PC-3 (cell line): Measurements from ENCODE around the gene DPM2. TPM values are rescaled to one million over a fixed set of nuclear protein-coding genes. Genes with fewer than 3 reads are reported as not detected.

Source experiments
- ATAC-seq: fragments of 200-7000 bp; cut with Tn5 transposase; 2 replicates; pipeline ENCODE4 v1.9.1; 2020; ENCODE audit warnings: mild to moderate bottlenecking, moderate library complexity
- BruUV-seq: library from RNA; stranded (reverse); fragments of 400-500 nt; replicated peaks from 2 replicates; lab custom pipeline; 2021; lab: Mats Ljungman, UMichigan
- CTCF ChIA-PET: fragments of 300-600 bp; sonication (Branson Sonifier 250); formaldehyde crosslinking; loops from one replicate; lab custom pipeline; 2022; ENCODE audit warnings: antibody characterized with exemption; lab: Charles Lee
- POLR2A ChIA-PET: fragments of 300-600 bp; sonication (Branson Sonifier 250); formaldehyde crosslinking; loops from one replicate; lab custom pipeline; 2022; ENCODE audit warnings: antibody characterized with exemption; ENCODE audit not compliant: unreplicated experiment; lab: Charles Lee
- DNase-seq: peaks from one replicate; pipeline ENCODE4 v3.0.0-alpha.2; 2015
- H2AFZ ChIP-seq: fragments of 300-600 bp; sonication (generic); 2 replicates; pipeline ENCODE4 v1.6.0; 2016; ENCODE audit warnings: antibody characterized with exemption, low read length
- H3F3A ChIP-seq: fragments of 300-600 bp; sonication (generic); one replicate; pipeline ENCODE4 v1.6.0; 2017; ENCODE audit warnings: antibody characterized with exemption, low read length, control low read depth, mild to moderate bottlenecking; ENCODE audit not compliant: unreplicated experiment
- H3K27ac ChIP-seq: fragments of 300-600 bp; sonication (generic); 2 replicates; pipeline ENCODE4 v1.5.1; 2016; ENCODE audit warnings: mild to moderate bottlenecking, low read length
- H3K27me3 ChIP-seq: fragments of 300-600 bp; sonication (generic); 2 replicates; pipeline ENCODE4 v1.6.1; 2016; ENCODE audit warnings: low read length, mixed read lengths
- H3K36me3 ChIP-seq: fragments of 300-600 bp; sonication (generic); 2 replicates; pipeline ENCODE4 v1.6.1; 2016; ENCODE audit warnings: low read depth, mixed run types, low read length, mixed read lengths
- H3K4me1 ChIP-seq: fragments of 300-600 bp; sonication (generic); 2 replicates; pipeline ENCODE4 v1.5.1; 2016; ENCODE audit warnings: low read length; ENCODE audit not compliant: insufficient read depth
- H3K4me2 ChIP-seq: fragments of 300-600 bp; sonication (generic); 2 replicates; pipeline ENCODE4 v1.6.0; 2016; ENCODE audit warnings: low read length
- H3K4me3 ChIP-seq: fragments of 300-600 bp; sonication (generic); 2 replicates; pipeline ENCODE4 v1.5.1; 2016; ENCODE audit warnings: mild to moderate bottlenecking, low read length, mixed read lengths
- H3K79me2 ChIP-seq: fragments of 300-600 bp; sonication (generic); 2 replicates; pipeline ENCODE4 v1.6.1; 2017; ENCODE audit warnings: low read length, mixed read lengths
- H3K9ac ChIP-seq: fragments of 300-600 bp; sonication (generic); 2 replicates; pipeline ENCODE4 v1.6.0; 2016; ENCODE audit warnings: mild to moderate bottlenecking, low read length
- H3K9me2 ChIP-seq: fragments of 300-600 bp; sonication (generic); replicated peaks from 2 replicates; pipeline ENCODE4 v1.6.1; 2016; ENCODE audit warnings: mixed run types, low read length, mixed read lengths
- H3K9me3 ChIP-seq: fragments of 300-600 bp; sonication (generic); 2 replicates; pipeline ENCODE4 v1.6.1; 2016; ENCODE audit warnings: low read length, mixed read lengths
- H4K20me1 ChIP-seq: fragments of 300-600 bp; sonication (generic); 2 replicates; pipeline ENCODE4 v1.6.1; 2016; ENCODE audit warnings: low read length, mixed read lengths
- EZH2 ChIP-seq: fragments of 300-600 bp; sonication (generic); IDR thresholded peaks from one replicate; pipeline ENCODE4 v1.6.1; 2017; ENCODE audit warnings: antibody characterized with exemption, mild to moderate bottlenecking, low read length; ENCODE audit not compliant: unreplicated experiment
- EZH2phosphoT487 ChIP-seq: fragments of 300-600 bp; sonication (generic); IDR thresholded peaks from 2 replicates; pipeline ENCODE4 v1.6.1; 2018; ENCODE audit warnings: mild to moderate bottlenecking, antibody characterized with exemption, low read length, borderline replicate concordance
- intact Hi-C: fragments of 100-400 bp; cut with micrococcal nuclease; formaldehyde crosslinking; loops from 2 replicates; pipeline ENCODE4 v1.9.0; 2023
- total RNA-seq: library from RNA; depleted of rRNA; stranded (reverse); fragments of >200 nt; gene quantifications from 2 replicates; pipeline ENCODE4 v1.2.3, GENCODE V29; 2014
- TF ChIP-seq, protein P1 (sequence below): fragments of 300-600 bp; sonication (generic); conservative IDR thresholded peaks from 2 replicates; pipeline ENCODE4 v1.5.1; 2017; ENCODE audit warnings: antibody characterized with exemption, low read depth, mild to moderate bottlenecking, low read length

The DPM2 gene
- total RNA-seq, 1 experiment from 2014 or later, result 33.0 TPM

- no peak overlapping the region for H2AFZ ChIP-seq
- H4K20me1 ChIP-seq, result no peaks in the 10 kb centered on the region
- H3K9ac ChIP-seq, result no peak overlapping the region
- no peaks in the 10 kb centered on the region for H3K27me3 ChIP-seq
- no peak overlapping the region for H3K4me3 ChIP-seq
- H3K9me2 ChIP-seq, result no peaks in the 10 kb centered on the region
- H3K79me2 ChIP-seq, result peaks cover 23% of the 10 kb centered on the region
- intact Hi-C loops, result no loop called here
- H3K4me1 ChIP-seq, result peaks cover 17% of the 10 kb centered on the region
- no peak overlapping the region for H3K4me2 ChIP-seq
- ATAC-seq (no peak), DNase-seq (no peak)
- H3K27ac ChIP-seq, result no peak overlapping the region
- no TSS peak for BruUV-seq
- TF ChIP-seq, protein P1, sequence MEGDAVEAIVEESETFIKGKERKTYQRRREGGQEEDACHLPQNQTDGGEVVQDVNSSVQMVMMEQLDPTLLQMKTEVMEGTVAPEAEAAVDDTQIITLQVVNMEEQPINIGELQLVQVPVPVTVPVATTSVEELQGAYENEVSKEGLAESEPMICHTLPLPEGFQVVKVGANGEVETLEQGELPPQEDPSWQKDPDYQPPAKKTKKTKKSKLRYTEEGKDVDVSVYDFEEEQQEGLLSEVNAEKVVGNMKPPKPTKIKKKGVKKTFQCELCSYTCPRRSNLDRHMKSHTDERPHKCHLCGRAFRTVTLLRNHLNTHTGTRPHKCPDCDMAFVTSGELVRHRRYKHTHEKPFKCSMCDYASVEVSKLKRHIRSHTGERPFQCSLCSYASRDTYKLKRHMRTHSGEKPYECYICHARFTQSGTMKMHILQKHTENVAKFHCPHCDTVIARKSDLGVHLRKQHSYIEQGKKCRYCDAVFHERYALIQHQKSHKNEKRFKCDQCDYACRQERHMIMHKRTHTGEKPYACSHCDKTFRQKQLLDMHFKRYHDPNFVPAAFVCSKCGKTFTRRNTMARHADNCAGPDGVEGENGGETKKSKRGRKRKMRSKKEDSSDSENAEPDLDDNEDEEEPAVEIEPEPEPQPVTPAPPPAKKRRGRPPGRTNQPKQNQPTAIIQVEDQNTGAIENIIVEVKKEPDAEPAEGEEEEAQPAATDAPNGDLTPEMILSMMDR, result no peak
- TF ChIP-seq EZH2phosphoT487 (no peak), EZH2 (no peak)
- H3K36me3 ChIP-seq, result no peaks in the 10 kb centered on the region
- ChIA-PET CTCF (no interaction called here), POLR2A (no interaction called here)
- H3F3A ChIP-seq, result no peaks in the 10 kb centered on the region
- H3K9me3 ChIP-seq, result no peaks in the 10 kb centered on the region
Observed at GRCh38 chr9:127950513-127951289, 13.0 kb upstream of the DPM2 start.

DNA sequence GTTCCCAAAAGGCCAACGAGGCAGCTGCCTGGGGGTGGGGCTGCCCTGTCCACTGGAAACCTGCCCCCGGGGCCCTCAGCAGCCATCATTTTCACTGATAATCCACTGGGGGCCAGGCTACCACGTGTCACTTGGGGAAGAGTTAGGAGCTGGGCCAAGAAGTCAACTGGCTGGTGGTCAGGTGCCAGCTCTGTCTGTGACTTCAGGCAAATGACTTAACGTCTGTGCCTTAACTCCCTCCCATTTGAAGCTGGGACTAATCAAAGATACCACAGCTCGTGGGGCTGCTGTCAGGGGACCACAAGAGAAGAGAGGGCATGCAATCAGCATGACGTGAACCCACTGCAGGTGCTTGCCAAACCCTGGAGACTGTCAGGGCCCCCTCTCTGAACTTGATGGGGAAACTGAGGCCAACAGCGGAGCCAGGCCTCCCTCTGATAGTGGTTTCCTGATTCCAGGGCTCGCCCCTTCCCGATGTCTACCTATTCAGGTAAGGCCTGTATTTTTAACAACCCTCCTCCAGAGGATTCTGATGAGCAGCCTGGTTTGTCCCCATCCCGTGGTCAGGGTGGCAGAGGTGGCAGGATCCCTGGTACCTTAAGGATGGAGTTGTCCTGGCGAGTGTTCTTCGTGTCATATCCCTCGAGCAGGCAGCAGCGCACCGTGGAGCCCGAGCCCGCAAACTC is 12.3 kb upstream of the DPM2 start:
- ATAC-seq (no peak), DNase-seq (no peak)
- H3F3A ChIP-seq, result no peaks in the 10 kb centered on the region
- no peak overlapping the region for H3K4me2 ChIP-seq
- CTCF ChIA-PET, result no interaction called here
- no peak overlapping the region for H2AFZ ChIP-seq
- H3K79me2 ChIP-seq, result peaks cover 20% of the 10 kb centered on the region
- TF ChIP-seq EZH2 (no peak), EZH2phosphoT487 (no peak)
- TF ChIP-seq, protein P1, result no peak
- no peaks in the 10 kb centered on the region for H4K20me1 ChIP-seq
- peaks cover 12% of the 10 kb centered on the region for H3K4me1 ChIP-seq
- H3K9me2 ChIP-seq, result no peaks in the 10 kb centered on the region
- intact Hi-C loops, result no loop called here
- no peak overlapping the region for H3K9ac ChIP-seq
- H3K27ac ChIP-seq, result no peak overlapping the region
- H3K27me3 ChIP-seq, result no peaks in the 10 kb centered on the region
- H3K36me3 ChIP-seq, result no peaks in the 10 kb centered on the region
- H3K9me3 ChIP-seq, result no peaks in the 10 kb centered on the region
- H3K4me3 ChIP-seq, result no peak overlapping the region
- POLR2A ChIA-PET, result no interaction called here
- BruUV-seq, result no TSS peak
